ENCODE data around the gene RUFY1.

The RUFY1 gene

DNA sequence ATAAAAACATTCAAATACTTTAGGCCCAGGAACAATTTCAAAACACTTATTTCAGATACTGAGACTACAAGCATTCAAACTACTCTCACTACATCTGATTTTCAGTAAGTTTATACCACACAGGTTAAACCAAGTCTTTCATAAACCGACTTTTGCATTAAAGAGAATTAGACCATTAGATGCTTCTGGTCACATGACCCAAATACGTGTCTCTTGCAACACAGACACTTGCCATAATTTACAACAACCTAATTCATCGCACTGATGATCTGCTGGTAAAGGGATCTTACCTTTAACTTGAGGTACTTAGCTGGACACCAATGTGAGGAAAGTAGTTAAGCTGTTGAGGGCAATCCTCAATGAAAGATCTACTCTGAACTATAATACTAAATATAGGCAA lies 69.9 kb downstream of the RUFY1 start:
- no peak overlapping the region for H2AFZ ChIP-seq (ENCODE audit: low read length)
- H3K9ac ChIP-seq (ENCODE audit: low read length): peak overlapping the region; percentile 77; the same call in 1 of the 2 replicates

DNA sequence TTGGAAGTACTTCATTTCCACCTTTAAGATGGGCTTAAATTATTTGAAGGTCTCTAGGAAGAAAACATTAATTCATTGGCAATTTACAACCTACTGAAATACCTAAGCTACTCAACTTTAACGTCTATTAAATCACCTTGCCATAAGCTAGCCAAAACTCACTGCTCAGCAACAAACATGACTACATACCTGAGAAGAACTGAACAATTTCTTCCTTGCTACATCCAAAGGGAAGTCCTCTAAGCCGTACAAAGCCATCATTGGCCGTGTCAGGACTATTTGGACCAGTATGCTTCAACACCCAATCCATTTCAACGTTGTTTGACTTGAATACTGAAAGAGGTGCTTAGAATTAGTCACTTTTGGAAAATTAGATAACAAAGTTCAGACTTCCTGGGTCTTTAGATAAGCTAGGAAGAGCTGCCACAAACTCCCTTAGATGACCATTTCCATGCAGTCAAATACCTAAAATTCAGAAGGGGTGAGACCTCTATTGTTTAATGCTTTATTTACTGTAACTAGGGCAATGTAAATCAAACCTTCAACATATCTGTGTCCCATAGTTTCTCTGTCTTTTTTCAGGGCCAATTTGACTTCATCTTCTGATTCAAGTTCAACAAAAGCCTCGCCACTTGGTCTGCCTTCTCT lies 70.5 kb downstream of the RUFY1 start:
- peak overlapping the region; percentile 77; the same call in 1 of the 2 replicates for H3K9ac ChIP-seq (ENCODE audit: low read length)
- H3K27ac ChIP-seq (ENCODE audit: low read length): peak overlapping the region; percentile 4; the same call in 1 of the 2 replicates
- peaks cover 59% of the 10 kb centered on the region for H3K36me3 ChIP-seq (replicated peaks; ENCODE audit: insufficient read depth, low read length)
- H3K4me3 ChIP-seq (ENCODE audit: low read length): peak overlapping the region; percentile 63
- no peaks in the 10 kb centered on the region for H3K9me3 ChIP-seq (replicated peaks; ENCODE audit: insufficient read depth, low read length)
- H4K20me1 ChIP-seq (ENCODE audit: insufficient read depth, low read length): peaks cover 67% of the 10 kb centered on the region
- H3K4me2 ChIP-seq (ENCODE audit: low read depth, low read length): peak overlapping the region; percentile 81
- H3K9me2 ChIP-seq (replicated peaks; ENCODE audit: insufficient read depth, low read length): no peaks in the 10 kb centered on the region
- H2AFZ ChIP-seq (ENCODE audit: low read length): no peak overlapping the region
- DNase-seq: no peak
- no peaks in the 10 kb centered on the region for H3K27me3 ChIP-seq (replicated peaks; ENCODE audit: insufficient read depth, low read length)
- peaks cover 33% of the 10 kb centered on the region for H3K4me1 ChIP-seq (ENCODE audit: low read length)
- H3K79me2 ChIP-seq (ENCODE audit: low read length): peaks cover 84% of the 10 kb centered on the region
- peaks cover 70% of the 10 kb centered on the region for H3F3A ChIP-seq (ENCODE audit: insufficient read depth, low read length)
- no peak for TF ChIP-seq EZH2phosphoT487 (IDR thresholded peaks at IDR 0.05; ENCODE audit: low read length)
- TF ChIP-seq, protein P1, sequence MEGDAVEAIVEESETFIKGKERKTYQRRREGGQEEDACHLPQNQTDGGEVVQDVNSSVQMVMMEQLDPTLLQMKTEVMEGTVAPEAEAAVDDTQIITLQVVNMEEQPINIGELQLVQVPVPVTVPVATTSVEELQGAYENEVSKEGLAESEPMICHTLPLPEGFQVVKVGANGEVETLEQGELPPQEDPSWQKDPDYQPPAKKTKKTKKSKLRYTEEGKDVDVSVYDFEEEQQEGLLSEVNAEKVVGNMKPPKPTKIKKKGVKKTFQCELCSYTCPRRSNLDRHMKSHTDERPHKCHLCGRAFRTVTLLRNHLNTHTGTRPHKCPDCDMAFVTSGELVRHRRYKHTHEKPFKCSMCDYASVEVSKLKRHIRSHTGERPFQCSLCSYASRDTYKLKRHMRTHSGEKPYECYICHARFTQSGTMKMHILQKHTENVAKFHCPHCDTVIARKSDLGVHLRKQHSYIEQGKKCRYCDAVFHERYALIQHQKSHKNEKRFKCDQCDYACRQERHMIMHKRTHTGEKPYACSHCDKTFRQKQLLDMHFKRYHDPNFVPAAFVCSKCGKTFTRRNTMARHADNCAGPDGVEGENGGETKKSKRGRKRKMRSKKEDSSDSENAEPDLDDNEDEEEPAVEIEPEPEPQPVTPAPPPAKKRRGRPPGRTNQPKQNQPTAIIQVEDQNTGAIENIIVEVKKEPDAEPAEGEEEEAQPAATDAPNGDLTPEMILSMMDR (IDR thresholded peaks at IDR 0.05; ENCODE audit: low read length): no peak
- TF ChIP-seq EZH2 (optimal IDR thresholded peaks at IDR 0.05; ENCODE audit: low read depth, low read length): no peak

More for the DNA sequence above, 69.9 kb downstream of the RUFY1 start:
- TF ChIP-seq EZH2 (optimal IDR thresholded peaks at IDR 0.05; ENCODE audit: low read depth, low read length): no peak
- TF ChIP-seq EZH2phosphoT487 (IDR thresholded peaks at IDR 0.05; ENCODE audit: low read length): no peak
- TF ChIP-seq, protein P1 (IDR thresholded peaks at IDR 0.05; ENCODE audit: low read length): no peak
- Histone ChIP-seq H3F3A (ENCODE audit: insufficient read depth, low read length) (peaks cover 75% of the 10 kb centered on the region), H3K9me2 (replicated peaks; ENCODE audit: insufficient read depth, low read length) (no peaks in the 10 kb centered on the region), H3K4me1 (ENCODE audit: low read length) (peaks cover 33% of the 10 kb centered on the region), H3K4me2 (ENCODE audit: low read depth, low read length) (peak overlapping the region; percentile 81), H3K36me3 (replicated peaks; ENCODE audit: insufficient read depth, low read length) (peaks cover 64% of the 10 kb centered on the region), H3K9me3 (replicated peaks; ENCODE audit: insufficient read depth, low read length) (no peaks in the 10 kb centered on the region), H3K27ac (ENCODE audit: low read length) (no peak overlapping the region), H3K79me2 (ENCODE audit: low read length) (peaks cover 89% of the 10 kb centered on the region), H4K20me1 (ENCODE audit: insufficient read depth, low read length) (peaks cover 70% of the 10 kb centered on the region), H3K27me3 (replicated peaks; ENCODE audit: insufficient read depth, low read length) (no peaks in the 10 kb centered on the region), H3K4me3 (ENCODE audit: low read length) (peak overlapping the region; percentile 63)
- DNase-seq: no peak

DNA sequence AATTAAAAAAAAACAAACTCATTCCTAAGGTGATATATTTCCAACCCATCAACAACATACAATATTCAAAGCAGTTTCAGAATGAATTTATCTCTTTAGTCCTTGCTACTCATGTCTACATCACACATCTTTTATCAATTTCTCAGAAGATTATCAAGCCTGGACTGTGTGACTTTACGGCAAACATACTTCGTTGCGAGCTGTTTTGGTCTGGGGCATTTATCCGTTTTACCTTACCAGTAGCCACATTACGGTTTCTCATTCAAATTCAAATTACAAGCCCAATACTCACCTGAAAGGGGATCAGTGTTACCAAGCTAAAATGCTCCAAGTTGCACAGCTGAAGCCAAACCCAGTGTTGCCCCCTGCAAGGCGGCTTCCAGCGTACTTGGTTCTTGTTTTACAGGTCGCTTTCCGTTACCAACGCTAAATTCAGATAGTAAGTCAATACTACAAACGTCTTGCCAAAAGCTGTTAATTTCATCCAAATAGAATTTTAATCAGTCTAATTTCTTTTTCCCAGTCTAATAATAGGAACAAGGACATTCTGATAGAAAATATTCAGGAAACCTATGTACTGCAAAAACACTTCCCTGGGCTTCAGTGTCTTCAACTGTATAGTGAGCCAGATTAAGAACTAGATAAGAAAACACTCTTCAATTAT lies 71.3 kb downstream of the RUFY1 start:
- Histone ChIP-seq H3K79me2 (ENCODE audit: low read length) (peaks cover 75% of the 10 kb centered on the region), H3K36me3 (replicated peaks; ENCODE audit: insufficient read depth, low read length) (peaks cover 51% of the 10 kb centered on the region), H3K27ac (ENCODE audit: low read length) (peak overlapping the region; percentile 4; the same call in 1 of the 2 replicates), H4K20me1 (ENCODE audit: insufficient read depth, low read length) (peaks cover 58% of the 10 kb centered on the region), H3F3A (ENCODE audit: insufficient read depth, low read length) (peaks cover 61% of the 10 kb centered on the region), H3K9me3 (replicated peaks; ENCODE audit: insufficient read depth, low read length) (no peaks in the 10 kb centered on the region), H3K9me2 (replicated peaks; ENCODE audit: insufficient read depth, low read length) (no peaks in the 10 kb centered on the region), H3K9ac (ENCODE audit: low read length) (peak overlapping the region; percentile 77), H2AFZ (ENCODE audit: low read length) (no peak overlapping the region), H3K27me3 (replicated peaks; ENCODE audit: insufficient read depth, low read length) (no peaks in the 10 kb centered on the region), H3K4me1 (ENCODE audit: low read length) (peaks cover 33% of the 10 kb centered on the region), H3K4me2 (ENCODE audit: low read depth, low read length) (peak overlapping the region; percentile 81), H3K4me3 (ENCODE audit: low read length) (peak overlapping the region; percentile 63)
- TF ChIP-seq EZH2 (optimal IDR thresholded peaks at IDR 0.05; ENCODE audit: low read depth, low read length) (no peak), EZH2phosphoT487 (IDR thresholded peaks at IDR 0.05; ENCODE audit: low read length) (no peak)
- TF ChIP-seq, protein P1 (IDR thresholded peaks at IDR 0.05; ENCODE audit: low read length): no peak
- DNase-seq: peak; percentile 15
